HG03175 (cell line): ENCODE measurements around the gene TCF7L1.

Experiments used
- ATAC-seq: cut with Tn5 transposase; IDR thresholded peaks from one replicate; pipeline ENCODE4 v1.9.1; 2021; ENCODE audit warnings: mild to moderate bottlenecking, moderate library complexity; ENCODE audit not compliant: unreplicated experiment

The TCF7L1 gene

DNA sequence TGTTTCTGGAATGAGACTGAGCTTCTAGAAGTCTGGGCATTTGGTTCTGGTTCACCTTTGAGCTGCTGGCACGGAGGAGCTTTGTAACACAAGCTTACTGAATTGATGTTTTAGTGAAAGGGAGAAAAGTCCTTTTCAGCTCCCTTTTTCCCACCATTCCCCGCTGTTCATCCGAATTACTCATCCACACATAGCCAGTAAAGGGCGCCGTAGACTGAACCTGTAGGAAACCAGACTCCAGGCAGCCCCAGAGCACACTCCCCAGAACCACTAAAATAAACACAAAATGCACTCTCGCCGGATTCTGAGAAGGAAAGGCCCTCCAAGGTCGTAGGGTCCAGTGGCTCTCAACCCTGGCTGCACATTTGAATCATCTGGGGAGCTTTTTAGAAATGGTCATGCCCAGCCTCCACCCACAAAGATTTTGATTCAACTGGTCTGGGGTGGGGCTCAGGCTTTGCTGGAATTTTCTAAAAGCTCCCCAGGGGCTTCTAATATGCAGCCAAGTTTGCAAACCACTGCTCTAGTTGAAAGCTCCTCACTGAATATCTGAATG lies 29.6 kb downstream of the TCF7L1 start:
- ATAC-seq, result no peak

DNA sequence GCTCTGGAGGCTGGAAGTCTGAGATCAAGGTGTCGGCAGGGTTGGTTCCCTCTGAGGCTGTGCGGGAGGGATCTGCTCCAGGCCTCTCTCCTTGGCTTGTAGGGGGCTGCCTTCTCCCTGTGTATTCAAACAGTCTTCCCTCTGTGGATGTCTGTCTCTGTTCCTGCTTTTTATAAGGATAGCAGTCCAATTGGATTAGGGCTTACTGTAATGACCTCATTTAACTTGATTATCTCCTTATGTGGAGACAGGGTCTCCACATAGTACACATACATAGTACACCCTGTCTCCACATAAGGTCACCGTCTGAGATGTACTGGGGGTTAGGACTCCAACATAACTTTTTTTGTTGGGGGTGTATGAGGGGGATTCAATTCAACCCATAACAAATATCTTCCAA lies 30.5 kb downstream of the TCF7L1 start:
- no peak for ATAC-seq

DNA sequence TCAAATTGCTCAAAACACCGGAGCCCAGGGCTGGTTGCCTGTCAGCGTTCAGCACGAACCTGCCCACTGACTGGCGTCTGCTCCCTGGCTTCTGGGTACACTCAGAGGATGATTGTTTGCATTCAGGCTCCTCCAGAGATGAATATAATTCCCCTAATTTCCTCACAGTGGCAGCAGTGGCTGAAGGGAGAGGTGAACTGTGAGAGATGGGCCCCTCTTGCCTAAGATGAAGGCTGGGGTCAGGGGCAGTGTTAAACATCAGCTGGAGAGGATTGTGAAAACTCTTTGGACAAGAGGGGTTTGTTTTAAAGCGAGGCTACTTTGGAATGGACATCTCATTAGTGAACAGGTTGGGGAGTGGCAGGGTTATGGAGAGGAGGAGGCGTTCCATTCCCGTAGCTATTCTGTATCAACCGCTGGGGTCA lies 31.0 kb downstream of the TCF7L1 start:
- no peak for ATAC-seq

DNA sequence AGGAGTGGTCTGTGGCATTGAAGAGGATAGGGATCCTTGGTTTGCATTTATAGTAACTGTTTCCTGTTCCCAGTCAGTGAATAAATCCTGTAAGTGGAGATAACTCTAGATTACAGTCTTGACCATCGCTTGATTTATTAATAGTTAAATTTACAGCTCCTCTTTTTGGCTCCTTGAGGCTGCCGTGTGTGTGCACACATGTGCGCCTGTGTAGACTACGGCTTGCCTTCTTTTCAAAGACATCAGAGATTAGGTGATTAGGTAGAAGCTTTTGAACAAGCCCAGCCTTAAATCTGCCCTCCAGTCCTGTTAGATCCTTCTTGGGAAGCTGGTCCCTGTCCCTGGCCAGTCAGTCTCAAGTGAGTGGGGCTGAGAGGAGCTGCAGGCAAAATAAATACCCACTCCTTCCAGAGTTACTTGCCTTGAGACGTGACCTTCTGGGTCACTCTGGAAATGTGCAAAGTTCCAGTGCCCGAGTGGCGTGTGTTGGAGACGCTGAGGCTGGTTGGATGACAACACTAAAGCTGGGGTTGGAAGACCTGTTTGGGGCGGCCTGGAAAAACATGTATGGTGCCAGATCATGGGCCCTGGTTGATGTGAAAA lies 32.0 kb downstream of the TCF7L1 start:
- ATAC-seq, result no peak

DNA sequence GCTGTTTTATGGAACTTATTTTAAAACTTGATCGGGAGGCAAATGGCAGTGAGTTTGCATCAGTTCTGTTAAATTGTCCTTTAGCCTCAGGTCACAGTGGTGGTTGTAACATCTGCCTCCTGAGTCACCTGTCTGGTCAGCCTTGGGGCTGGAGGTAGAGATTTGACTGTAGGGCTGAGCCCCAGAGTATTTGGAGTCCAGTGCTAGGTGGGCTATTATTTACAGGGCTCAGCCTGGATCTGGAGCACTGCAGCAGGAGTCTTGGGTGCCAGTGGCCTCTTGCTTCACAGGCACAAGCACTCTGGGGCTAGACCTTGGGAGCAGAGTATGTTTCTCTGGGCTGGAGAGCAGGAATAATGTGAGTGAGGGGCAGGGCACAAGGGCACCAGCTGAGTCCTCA lies 32.8 kb downstream of the TCF7L1 start:
- ATAC-seq, result no peak

DNA sequence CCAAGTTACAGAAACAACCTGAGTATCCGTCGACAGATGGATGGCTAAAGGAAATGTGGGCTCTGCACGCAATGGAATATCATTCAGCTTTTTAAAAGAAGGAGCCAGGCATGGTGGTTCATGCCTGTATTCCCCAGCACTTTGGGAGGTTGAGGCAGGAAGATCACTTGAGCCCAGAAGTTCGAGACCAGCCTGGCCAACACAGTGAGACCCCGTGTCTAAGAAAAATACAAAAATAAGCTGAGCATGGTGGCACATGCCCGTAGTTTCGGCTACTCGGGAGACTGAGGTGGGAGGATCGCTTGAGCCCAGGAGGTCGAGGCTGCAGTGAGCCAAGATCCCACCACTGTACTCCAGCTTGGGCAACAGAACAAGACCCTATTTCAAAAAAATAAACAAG lies 34.3 kb downstream of the TCF7L1 start:
- no peak for ATAC-seq

DNA sequence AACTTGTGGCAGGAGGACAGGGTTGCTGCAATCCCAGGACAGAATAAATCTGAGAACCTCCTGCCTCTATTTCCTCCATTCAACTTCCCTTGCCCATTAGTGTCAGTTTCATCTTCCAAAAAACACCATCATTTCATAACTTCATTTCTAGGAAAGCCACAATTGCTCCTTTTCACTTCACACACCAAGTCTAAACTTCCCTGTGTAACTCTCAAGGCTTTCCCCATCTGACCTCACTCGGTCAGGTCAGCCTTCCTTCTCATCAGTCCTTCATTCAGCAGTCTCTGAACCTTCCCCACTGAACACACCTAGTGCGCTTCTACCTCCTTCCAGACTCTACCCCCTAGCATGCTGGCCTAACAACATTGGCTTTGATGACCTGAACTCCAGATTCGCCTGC lies 35.8 kb downstream of the TCF7L1 start:
- ATAC-seq, result no peak

DNA sequence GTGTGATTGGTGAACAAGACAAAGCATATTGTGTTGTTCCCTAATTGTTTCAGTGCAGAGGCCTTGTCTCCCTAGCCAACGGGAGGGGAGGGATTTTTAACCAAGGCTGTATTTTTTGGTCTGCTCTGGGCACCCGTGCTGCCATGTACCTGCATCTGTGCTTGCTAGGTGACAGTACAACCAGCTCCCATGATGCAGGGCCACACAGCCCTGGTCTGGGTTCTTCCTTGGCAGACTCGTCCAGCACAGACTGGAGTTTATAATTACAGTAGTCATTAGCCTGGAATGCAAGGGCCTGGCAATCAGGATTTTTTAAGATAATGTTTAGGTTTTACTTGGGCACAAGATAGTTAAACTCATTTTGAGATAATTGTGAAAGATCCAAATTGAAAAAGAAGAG lies 36.4 kb downstream of the TCF7L1 start:
- ATAC-seq, result no peak

DNA sequence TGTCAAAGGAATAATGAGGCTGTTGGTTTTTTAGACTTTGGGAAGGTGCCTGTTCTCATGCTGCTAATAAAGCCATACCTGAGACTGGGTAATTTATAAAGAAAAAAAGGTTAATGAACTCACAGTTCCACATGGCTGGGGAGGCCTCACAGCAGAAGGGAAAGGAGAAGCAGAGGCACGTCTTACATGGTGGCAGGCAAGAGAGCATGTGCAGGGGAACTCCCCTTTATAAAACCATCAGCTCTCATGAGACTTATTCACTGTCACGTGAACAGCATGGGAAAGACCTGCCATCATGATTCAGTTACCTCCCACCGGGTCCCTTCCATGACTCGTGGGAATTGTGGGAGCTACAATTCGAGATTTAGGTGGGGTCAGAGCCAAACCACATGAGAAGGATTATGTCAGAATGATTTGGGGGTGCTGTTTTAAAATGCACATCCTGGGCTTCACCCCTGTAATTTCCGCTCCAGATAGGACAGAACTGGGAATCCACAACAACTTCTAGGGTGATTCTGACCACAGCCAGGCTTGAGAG lies 37.8 kb downstream of the TCF7L1 start:
- ATAC-seq, result no peak

DNA sequence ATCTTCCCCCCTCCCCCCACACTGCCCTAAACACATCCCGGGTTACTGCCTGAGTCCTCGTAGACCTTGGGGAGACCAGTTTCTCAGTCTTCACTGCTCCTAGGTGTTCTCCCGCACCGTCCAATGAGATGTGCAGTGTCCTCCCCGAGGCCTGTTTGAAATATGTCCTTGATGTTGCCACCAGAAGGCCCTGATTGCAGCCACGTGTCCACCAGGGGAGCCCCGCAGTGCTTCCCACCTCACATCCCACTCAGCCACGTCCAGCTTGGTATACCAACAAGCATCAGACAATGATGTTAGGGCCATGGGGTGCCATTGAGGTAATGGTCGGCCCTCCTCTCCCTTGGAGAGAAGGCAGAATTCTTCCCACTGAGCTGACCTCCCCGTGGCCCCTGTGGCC lies 38.7 kb downstream of the TCF7L1 start:
- ATAC-seq, result no peak

DNA sequence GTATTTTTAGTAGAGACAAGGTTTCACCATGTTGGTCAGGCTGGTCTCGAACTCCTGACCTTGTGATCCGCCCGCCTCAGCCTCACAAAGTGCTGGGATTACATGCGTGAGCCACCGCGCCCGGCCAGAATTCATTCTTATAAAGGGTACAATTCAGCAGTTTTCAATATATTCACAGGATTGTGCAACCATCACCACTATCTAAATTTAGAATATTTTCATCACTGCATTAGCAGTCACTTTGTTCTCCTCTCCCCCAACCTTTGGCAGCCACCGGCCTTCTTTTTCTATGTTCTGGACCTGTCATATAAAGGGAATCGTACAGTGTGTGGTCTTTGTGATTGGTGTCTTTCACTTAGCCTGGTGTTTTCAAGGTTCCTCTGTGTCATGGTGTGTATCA lies 40.7 kb downstream of the TCF7L1 start:
- ATAC-seq, result no peak

DNA sequence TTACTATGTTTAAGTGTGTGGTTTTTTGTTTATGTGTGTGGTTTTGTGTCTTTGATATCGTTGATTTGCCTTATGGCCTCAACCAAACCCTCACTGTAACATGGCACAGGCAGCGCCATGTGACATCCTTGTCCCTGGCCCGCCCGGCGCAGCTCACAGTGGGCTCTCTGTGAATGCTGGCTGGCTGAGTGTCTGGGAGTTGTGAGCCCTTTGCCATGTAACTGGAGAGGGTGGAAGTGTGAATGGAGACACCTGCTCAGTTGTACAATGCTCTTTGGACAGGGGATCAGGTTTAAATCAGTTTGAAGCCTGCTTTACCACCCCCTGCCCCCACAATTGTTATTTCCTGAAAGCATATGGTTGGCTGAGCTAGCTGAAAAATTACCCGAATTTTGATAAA lies 41.8 kb downstream of the TCF7L1 start:
- no peak for ATAC-seq

DNA sequence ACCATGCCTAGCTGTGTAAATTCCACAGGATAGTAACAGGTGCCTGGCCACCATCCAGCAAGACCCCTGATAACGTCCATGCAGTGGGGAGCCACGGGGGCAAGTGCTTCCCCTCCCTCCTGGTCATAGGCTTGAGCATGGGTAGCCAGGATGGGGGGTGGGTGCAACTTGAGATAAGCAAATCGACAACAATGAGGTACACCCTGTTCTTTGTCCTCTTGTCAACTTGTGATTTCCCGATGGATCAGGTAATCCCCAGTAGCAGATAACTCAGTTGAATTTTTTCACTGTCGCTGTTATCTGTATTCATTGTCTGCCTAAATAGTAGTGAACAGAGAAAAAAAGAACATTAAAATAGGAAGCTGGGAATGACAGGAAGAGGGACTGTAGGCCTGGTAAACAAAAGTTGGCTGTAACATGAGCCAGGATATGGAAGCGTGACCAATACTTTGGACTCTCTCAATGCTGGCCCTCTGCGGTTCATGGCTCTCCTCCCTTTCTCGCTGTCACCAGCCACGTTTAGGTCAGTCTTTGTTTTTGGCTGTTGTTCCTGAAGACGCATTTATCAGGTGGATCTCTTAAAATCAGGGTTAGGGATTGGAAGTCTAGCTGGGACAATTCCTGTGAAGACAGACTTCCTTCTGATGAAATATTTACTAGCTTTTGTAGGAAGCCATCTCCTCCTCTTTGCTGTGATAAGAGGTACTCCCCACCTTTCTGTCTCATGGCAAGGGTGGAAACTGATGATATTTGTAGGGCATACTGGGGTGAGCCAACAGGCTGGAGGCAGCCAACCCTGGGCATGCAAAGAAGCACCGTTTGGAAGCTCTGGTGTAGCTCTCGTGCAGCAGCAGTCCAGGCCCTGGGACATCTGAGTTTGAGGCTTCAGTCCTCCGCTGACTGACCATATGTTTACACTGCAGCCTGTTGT lies 42.4 kb downstream of the TCF7L1 start:
- no peak for ATAC-seq

DNA sequence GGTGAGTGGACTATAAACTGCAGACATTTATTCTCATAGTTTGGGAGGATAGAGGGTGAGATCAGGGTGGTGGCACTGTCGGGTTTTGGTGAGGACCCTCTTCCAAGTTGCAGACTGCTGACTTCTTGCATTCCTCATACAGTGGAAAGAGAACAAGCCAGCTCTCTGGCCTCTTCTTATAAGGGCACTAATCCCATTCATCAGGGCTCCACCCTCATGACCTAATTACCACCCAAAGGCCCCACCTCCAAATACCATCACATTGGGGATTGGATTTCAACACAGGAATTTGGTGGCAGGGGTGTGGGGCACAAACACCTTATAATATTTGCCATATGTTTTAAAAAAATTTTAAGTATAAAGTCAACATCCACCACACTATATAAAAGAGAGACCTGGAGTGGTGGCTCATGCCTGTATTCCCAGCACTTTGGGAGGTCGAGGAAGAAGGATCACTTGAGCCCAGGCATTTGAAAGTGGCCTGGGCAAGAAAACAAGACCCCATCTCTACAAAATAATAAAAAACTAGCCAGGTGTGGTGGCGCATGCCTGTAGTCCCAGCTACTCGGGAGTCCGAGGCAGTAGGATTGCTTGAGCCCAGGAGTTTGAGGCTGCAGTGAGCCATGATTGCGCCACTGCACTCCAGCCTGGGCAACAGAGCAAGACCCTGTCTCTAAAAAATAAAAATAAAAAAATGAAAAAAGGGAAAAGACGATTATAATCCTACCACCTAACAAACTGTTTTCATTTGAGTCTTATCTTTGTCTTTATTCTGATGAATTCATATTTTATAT lies 44.0 kb downstream of the TCF7L1 start:
- ATAC-seq, result no peak

DNA sequence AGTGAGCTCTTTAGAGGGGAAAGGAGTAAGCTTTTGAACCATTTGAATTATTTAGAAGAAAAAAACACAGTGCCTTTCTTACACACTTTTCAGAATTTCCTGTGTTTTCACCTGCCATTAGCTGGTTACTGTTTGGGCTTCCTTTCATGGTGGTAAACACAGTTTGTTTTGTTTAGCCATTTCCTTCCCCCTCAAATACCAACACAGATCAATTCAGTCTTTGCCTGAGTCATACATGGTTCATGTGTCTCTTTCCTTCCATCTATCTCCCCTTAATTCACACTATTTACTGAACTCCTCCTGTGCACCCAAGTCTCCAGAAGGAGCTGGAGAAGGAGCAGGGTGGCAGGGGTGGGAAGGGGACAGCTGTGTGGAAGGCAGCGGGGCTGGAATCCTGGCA lies 45.0 kb downstream of the TCF7L1 start:
- ATAC-seq, result no peak

DNA sequence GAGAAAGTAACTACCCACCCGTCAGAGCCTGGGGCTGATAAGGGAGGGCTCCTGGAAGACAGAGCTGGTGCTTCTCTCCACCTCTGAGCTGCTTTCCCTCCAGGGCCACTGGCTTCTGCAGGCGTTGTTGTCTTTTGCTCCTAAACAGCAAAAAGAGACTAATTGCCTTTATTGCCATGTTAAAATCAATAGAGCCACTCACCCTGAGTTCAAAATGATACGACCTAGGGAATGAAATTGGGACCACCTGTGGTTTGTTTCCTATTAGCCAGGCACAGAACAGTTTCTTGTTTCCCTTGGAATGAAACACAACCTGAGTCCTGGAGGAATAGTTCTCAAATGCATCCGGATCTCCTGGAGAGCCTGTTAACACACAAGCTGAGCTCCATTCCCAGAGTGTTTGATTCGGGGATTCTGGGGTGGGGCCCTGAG lies 45.8 kb downstream of the TCF7L1 start:
- ATAC-seq, result no peak

DNA sequence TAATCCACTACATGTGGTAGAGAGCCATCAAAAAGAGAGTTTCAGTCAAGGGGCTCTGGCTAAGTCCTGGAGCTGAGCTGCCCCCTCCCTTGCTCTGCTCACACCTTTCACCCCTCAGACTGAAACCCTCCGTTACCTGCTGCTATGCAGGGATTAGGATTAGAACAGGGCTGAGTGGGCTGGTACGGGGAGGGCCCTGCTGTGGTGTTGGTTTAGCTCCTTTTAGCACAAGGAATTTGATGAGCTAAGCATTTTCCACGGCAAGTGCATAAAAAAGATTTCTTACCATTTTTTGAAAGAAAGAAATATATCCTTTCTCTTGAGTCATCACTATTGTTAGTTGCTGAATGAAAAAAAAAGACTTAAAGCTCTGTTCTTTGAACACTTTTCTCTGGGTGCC lies 46.3 kb downstream of the TCF7L1 start:
- ATAC-seq, result no peak

DNA sequence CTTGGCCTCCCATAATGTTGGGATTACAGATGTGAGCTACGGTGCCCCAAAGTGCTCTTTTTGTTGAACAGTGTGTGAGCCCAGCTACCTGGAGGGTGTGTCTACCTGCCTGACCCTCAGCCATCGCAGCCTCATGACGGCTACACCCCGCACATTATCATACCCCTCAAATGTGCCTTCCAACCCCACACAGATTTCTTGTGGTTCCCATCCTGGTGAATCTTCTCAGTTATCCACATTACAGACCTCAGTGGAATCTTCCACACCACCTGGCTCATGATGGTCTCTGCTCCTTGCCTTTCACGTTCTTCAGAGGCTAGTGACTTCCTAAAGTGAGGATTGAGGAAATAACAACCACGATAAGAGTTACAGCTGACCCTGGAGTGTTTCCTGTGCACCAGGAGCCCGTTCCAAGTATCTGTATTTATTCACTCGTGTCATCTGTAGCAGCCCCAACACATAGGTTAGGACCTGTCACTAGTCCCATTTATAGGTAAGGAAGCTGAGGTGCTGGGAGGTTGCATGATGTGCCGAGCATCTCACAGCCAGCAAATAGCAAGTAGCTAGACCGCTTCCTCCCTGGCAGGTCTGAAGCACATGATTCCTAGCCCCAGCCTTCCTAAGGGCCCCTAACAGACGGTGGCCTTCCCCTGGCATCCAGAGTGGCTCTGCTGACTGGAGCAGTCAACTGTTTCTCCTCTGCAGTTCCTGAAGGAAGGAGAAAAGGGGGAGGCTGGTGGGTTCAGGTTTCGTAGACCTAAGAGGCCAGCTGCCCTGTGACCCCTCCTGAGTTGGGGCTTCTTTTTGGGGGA lies 47.3 kb downstream of the TCF7L1 start:
- no peak for ATAC-seq

DNA sequence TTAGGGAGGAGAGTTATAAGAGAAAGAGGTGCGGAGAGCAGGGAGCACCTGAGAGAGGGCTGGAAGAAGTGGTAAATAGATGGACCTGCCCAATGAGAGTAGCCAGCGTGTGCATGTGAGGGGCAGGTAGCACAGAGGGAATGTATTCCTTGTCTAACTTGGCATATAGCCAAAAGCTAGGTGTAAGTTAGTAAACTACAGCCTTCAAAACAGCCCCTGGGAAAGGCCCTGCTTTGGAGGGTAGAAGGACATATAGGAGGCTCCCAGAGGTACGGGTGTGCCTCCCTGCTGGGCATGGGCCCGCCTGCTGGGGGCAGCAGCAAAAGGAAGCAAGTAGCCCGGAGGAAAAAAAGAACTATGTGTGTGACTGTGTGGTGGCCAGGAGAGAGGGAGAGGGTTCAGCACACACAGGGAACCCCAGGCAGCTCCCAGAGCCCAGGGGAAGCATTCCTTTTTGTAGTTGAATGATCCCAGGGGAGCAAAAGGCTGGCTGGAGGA lies 48.0 kb downstream of the TCF7L1 start:
- no peak for ATAC-seq

DNA sequence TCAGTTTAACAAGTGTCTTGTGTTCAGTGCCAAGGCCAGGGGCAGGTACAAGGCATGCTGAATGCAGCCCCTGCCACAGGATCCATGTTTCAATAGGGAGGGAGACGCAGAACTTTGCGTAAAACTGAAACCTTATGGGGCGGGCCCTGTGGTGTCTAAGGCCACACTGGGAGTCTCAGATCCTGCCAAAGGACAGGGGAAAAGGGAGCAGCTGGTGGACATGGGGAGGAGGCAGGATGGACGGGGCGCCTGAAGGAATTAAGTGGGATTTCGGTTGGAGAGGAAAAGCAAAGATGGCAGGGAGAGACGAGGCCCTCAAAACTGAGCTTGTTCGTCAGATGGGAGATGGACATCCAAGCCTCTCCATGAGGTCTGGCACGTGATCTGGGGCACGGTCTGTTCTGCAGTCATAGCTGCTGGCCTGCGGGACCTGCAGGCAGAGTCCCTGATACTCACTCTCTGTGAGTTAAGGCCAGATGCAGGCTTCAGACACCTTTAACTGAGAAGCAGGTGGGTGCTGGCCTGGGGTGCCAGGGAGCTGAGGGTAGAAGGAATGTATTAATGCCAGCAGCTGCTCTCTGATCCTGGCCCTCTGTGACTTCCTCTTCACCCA lies 48.8 kb downstream of the TCF7L1 start:
- ATAC-seq, result no peak
